HG02938 (cell line): ENCODE data around the gene GOLGA6L7.
"Not testable (repeated sequence)": the region's sequence is repeated elsewhere in the genome, so short reads cannot be mapped to it uniquely, and the experiment has no call there.

Experiments used
- ATAC-seq: cut with Tn5 transposase; IDR thresholded peaks from one replicate; pipeline ENCODE4 v1.9.1; 2021; ENCODE audit warnings: mild to moderate bottlenecking, moderate library complexity; ENCODE audit not compliant: unreplicated experiment

Gene GOLGA6L7

DNA sequence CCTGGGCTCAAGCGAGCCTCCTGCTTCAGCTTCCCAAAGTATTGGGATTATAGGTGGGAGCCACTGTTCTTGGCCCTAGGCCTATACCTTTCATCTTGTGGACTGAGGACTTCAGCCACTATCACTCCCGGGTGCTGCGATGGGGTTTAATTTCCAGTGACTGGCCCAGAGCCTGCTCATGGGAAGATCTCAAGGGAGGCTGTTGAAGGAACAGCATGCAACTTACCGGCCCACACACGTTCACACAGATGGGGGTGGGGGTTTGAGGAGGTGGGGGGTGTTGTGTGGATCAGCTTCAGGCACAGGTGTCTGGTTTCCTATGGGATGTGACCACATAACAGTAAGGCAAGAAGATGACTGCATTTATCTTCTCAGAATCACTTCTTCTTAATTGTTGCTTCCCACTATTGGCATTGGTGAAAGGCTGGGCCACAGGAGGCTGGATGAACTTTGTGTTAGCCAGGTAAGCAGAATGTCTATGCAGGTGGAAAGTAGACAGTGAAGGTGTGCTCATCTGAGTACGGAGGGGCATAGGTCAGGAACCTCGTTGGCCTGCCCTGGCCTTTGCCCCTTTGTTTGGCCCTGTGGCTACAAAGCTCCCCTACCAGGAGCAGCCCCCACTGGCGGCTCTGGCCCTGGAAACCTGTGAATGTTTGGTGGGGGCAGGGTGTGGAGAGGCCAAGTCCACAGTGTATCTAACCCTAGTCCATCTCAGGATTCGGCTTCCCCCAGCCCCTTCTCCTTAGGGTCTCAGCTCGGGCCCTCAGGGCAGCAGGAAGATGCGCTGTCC is 35.9 kb upstream of the GOLGA6L7 start:
- ATAC-seq: no peak

DNA sequence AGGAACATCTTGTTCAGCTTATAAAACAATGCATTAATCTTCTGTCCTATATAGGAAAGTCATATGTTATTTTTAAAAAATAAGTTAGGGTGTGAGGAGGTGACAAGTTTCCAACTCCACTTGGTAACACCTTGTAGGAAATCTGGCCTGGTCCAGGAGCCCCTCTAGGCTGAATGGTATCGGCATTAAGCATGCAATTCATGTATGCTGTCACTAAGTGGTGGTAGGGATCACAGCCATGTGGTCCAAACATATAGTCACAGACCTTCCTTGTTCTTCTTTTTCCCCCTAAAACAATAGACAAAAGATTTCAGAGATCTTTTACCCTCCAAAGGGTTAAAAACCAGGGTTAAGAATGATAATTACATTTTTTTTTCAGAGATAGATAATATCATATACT is 33.2 kb upstream of the GOLGA6L7 start:
- no peak for ATAC-seq

DNA sequence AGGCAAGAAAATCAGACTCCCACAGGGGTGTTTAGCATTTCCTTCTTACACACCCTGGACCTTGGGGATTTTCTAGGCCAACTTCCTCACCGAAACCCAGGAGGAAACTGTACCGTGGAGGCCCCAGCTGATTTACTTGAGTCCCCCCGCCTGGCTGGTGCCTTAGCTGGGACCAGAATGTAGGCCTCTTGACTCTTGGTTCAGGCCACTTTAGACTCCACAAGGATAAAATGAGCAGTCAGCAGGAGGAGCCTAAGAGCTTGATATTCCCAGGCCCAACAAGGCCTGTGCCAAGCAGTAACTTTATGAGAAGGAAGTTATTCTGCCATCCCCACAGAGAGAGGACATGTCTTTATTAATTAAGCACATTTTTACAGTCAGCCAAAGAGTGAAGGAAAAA is 32.7 kb upstream of the GOLGA6L7 start:
- no peak for ATAC-seq

DNA sequence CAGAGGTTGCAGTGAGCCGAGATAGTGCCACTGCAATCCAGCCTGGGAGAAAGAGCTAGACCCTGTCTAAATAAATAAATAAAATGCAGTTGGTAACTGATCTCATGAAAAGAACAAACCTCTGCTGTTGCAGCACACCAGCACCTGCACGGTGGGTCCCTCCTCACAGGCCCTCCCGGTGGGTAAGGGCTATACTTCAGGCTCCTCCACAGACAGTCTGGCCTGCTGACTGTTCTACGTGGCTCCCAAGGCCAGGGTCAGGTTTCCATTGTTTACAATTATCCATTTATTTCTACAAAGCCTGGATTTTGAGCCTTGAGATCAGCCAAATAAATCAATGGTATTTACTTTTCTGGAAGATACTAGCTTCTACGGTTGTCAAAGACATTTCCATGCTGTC is 32.2 kb upstream of the GOLGA6L7 start:
- ATAC-seq: no peak

DNA sequence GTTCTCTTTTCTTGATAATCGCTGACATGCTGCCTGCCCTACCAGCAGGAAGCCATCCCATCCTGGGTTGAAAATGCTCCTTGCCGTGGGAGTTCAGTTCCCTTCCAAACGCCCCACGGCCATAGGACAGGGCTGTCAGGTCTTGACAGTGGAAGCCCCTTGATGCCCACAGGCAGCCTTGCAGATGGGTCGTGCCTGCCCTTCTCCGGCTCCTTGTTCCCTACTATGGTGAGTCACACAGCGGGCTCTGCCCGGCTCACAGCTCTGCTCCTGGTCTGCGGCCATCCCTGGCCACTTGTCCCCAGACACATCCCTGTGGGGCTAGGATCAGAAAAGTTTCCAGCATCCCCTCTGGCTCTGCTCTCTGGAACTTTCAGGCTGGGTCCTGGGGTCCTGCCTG is 31.1 kb upstream of the GOLGA6L7 start:
- ATAC-seq: no peak

DNA sequence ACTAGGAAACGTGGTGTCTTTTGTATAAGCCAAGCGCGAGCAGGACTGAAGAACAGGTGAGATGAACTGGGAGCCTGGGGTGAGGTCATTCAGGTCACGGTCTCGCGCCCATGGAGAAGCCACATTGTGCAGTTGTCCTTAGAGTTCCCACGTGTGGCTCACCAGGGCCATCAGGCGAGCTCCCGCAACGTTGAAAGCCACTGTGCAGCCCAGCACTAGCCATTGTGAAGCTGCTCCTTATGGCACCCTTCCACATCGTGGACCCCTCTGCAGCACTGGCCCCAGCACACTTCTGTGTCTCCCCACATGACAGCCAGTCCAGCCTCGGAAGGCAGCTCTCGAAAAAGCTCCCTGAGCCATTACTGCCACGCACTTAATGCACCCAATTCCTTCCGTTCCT is 29.8 kb upstream of the GOLGA6L7 start:
- no peak for ATAC-seq

DNA sequence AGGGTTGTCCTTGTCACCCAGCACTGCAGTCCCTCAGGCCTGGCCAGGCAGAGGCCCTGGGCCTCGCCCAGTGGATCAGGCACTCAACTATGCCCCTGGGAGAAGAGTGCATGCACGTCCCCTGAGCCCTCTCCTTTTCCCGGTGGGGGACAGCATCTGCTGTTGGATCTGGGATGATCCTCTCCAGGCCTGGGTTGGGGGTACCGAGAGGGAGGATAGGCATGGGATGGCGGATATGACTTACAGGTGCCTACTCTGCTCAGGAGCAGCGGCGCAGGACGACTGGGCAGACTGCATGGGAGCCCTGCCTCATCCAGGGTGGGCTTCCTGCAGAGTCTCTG is 28.4 kb upstream of the GOLGA6L7 start:
- ATAC-seq: no peak

DNA sequence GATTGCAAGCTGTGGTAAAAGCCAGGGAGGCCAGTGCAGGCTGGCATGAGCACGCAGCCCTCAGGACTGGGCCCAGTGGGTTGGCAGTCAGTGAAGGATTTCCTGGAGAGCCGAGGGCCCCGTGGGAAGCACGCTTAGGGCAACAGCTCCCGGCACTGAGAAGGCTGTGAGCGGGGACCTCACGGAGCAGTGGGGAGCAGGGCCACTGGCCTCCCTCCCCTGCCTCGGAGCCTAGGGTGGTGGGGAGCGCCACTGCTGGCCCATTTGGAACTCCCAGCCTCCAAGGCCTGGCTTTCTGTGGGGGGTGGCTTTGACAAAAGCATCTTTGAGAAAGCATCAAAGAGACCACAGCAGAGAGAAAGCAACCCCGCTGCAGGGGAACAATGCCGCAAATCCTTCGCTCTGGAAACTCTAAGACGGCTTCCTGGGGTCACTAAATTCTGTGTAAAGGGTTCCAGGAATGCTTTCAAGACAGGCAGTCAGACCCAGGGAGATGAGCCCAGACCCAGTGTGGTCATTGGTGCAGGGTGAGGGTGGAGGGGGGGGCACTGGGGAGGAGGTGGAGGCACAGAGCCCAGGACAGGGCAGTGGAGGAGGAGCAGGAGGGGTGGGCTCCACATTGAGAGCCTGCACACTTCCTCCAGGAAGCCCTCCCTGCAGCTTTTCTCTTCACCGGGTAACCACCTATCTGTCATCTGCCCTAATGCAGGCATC is 27.8 kb upstream of the GOLGA6L7 start:
- ATAC-seq: no peak

DNA sequence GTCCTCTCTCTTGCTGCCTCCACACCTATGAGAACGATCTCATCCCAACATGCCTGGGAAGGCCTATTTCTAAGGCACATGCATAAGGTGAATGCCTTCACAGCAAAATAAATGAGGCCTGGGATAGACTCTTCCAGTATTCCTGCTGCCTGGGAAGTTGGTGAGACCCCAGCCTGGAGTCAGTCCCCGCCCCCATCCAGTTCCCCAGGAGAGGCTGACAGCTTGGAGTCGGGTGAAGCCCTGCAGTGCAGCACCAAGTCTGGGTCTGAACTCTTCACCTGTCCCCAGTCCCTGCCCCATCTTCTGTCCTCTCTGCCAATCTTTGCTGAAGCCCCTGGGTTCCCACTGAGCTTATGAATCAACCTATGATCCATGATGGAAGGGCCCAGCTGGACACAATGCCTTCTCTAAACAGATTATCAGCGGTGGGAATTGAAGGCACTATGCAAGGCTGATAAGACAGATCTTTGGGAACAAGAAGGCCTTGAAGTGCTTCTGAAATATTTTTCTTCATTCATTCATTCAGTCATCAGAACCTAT is 27.1 kb upstream of the GOLGA6L7 start:
- no peak for ATAC-seq

DNA sequence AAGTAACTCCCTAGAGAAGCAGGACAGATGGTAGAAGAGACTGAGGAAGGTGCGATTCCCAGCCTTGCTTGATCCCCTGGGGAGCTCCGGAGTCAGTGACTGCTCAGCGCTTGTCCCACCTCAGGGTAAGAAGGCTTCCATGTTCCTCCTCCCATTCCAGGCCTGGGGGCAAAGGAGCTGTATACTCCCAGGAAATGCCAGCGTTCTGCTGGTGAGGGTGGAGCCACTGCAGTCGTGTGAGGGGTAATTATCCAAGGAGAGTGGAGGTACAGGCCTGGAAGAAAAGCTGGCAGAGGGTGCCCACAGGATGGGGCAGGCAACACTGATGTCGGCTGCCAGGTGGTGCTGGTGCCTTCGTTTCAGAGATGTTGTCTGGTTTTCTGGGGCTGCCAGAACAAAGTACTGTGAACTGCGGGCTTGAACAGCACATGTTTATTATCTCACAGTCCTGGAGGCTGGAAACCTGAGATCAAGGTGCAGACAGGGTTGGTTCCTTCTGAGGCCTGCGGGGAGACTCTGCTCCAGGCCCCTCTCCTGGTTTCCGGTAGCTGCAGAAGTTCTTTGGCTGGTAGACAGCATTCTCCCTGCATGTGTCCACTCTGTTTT is 25.2 kb upstream of the GOLGA6L7 start:
- ATAC-seq: no peak

DNA sequence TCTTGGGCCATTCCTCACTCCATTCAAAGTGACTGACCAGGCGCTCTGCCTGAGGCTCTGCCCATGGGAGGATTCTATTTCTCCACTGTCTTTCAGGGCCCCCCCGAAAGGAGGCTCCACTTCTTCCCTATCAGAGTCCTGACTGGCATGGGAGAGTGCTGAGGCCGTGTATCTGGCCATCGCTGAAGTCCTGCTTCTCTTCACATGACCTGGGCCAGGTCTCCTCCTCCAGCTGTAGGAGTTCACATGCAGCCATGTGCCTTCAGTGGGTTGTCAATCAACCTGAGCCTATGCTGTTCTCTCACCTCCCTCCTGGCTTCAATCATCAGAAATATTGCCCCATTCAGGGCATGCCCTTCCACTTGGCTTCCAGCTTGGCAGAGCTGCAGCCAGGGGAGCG is 24.6 kb upstream of the GOLGA6L7 start:
- no peak for ATAC-seq

DNA sequence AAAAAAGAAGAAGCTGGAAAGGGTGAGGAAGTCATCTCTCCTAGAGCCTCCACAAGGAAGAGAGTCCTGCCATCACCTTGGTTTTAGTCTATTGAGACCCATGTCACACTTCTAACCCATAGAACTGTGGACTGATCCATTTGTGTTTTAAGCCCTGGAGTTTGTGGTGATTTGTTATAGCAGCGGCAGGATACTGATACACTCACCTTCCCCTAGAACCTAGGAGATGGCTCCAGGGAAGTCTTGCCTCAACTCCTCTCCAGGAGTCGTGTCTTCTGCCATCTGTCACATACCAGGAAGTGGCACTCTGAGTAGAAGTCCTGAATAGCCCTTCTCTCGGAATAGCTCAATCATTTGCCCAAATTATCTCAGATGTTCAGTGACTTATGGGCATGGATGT is 22.7 kb upstream of the GOLGA6L7 start:
- no peak for ATAC-seq

DNA sequence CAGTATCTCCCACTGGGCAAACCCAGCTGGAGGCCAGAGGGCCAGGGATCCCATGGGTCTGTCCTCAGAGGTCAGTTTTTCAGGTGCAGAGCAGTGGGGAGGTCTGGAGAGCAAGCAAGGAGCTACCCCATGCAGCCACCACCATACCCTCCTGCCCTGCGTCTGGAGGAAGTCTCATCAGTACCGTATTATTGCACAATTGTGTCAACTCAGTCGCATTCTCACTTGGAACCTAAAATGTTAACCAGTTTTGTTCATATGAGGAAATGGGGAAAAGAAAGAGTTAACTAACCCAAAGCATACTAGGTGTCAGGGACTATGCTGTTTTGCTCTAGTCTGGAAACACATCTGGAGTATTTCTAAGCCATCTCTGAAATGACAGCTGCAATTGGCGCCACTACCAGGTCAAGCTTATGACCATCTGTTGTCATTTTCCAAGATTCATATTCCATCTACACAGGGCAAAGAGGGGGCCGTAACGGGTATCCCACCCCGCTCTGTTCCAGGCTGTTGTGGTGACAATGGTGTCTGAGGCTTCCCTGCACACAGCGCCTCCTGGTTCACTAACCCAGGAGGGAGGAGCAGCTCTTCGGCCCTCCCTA is 20.4 kb upstream of the GOLGA6L7 start:
- no peak for ATAC-seq

DNA sequence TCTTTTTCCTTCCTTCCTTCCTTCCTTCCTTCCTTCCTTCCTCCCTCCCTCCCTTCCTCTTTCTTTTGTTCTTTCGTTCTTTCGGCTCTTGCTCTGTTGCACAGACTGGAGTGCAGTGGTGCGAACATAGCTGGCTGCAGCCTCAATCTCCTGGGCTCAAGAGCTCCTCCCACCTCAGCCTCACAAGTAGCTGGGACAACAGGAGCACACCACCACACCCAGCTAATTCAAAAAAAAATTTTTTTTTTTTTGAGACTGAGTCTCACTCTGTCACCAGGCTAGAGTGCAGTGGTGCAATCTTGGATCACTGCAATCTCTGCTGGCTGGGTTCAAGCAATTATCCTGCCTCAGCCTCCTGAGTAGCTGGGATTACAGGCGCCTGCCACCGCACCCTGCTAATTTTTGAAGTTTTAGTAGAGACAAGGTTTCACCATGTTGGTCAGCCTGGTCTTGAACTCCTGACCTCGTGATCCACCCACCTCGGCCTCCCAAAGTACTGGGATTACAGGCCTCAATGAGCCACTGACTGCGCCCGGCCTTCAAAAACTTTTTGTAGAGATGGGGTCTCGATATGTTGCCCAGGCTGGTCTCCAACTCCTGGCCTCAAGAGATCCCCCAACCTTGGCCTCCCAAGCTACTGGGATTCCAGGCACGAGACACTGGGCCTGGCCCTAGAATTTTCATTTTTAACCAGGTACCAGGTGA is 13.3 kb upstream of the GOLGA6L7 start:
- not testable (repeated sequence) for ATAC-seq

DNA sequence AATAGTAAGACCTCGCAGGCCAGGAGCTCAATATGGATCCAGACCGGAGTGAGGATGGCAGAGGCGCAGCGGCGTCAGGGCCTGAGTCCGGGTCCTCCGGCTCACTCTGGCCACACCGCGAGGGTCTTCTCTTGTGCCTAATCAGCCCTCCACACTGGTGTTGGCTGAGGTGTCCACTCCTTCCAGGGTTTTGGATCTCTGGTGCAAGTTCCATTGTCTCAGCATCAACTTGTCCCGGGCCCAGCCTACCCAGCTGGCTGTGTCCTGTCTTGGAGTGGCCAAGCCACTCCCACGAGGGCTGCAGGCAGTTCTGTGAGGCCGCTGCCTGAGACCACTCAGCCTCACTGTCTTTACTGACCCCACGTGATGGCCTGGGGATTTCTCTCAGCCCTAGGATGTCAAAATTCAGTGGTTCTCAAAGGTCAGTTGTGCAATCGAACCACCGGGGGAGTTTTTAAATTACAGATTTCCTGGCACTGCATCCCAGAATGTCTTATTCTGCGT is 12.6 kb upstream of the GOLGA6L7 start:
- ATAC-seq: no peak

DNA sequence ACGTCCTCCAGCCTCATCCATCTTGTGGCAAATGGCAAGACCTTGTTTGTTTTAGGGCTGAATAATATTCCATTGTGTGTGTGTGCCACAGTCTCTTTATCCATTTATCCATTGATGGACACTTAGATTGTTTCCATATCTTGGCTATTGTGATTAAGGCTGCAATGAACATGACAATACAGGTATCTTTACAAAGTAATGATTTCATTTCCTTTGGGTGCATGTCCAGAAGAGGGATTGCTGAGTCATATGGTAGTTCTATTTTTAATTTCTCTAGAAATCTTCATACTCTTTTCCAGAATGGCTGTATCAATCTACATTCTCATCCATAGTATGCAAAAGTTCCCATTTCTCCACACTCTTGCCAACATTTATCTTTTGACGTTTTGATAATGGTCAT is 6.1 kb upstream of the GOLGA6L7 start:
- ATAC-seq: not testable (repeated sequence)

DNA sequence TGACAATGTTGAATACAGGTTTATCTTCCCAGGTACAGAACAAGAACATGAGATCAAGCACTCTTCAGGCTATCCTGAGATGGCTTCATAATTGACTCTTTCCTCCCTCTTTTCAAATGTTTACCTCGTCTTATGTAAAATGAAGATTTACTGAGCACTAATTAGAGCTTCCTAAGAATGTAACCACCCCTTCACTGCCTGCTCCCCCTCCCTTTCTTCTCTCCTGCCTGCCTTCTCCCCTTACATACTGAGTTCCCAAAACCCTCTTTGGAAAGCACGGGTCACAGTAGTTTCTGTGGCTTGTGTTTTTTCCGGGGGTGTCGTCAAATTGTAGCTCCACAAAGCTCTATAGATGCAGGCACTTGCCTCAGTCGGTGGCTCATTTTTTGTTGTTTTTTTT is 5.2 kb upstream of the GOLGA6L7 start:
- ATAC-seq: not testable (repeated sequence)

DNA sequence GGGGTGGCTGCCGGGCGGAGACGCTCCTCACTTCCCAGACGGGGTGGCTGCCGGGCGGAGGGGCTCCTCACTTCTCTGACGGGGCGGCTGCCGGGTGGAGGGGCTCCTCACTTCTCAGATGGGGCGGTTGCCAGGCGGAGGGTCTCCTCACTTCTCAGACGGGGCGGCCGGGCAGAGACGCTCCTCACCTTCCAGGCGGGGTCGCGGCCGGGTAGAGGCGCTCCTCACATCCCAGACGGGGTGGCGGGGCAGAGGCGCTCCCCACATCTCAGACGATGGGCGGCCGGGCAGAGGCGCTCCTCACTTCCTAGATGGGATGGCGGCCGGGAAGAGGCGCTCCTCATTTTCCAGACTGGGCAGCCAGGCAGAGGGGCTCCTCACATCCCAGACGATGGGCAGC is 1.3 kb upstream of the GOLGA6L7 start:
- ATAC-seq: not testable (repeated sequence)

DNA sequence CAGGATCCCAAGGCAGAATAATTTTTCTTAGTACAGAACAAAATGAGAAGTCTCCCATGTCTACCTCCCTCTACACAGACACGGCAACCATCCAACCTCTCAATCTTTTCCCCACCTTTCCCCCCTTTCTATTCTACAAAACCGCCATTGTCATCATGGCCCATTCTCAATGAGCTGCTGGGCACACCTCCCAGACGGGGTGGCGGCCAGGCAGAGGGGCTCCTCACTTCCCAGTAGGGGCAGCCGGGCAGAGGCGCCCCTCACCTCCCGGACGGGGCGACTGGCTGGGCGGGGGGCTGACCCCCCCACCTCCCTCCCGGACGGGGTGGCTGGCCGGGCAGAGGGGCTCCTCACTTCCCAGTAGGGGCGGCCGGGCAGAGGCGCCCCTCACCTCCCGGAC is 827 bp upstream of the GOLGA6L7 start:
- not testable (repeated sequence) for ATAC-seq

DNA sequence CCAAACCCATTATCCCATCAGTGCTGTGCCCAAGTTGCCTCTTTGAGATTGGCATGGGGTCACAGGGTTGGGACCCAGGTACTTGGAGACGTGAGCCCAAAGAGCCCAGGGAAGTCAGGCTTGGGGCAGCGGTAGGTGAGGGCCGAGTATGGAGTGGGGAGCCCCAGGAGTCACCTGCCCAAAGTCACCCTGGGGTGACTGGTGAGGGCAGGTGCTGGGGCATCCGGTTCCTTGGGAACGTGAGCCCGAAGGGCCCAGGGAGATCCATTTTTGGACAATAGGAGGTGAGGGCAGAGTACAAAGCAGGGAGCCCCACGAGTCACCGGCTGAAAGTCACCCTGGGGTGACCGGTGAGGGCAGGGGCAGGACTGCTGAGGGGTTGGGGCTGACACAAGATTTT is 485 bp downstream of the GOLGA6L7 start:
- ATAC-seq: not testable (repeated sequence)

DNA sequence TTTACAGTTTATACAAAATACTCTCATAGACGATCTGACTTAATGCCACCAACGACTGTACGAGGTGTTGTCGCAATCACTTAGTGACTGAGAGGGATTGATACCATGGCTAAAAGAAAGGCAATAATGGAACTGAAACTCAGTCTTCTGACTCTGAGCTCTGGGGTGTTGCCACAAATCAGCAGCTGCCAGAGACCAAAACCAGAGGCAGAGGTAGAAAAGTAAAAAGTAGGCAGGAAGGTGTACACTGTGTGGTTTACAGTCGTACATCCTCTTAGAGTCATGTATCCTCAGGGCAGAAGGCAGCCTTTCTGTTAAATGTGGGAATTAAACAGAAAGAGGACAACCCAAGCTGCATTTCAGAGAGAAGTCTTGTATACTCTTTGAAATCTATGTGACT is 1.2 kb downstream of the GOLGA6L7 start:
- not testable (repeated sequence) for ATAC-seq
